EL (cell line): ENCODE results near the gene ATP13A1.
A peak's percentile ranks its signal among the peaks of the same experiment; 100 is the strongest.

Source experiments
- DNase-seq: peaks from one replicate; pipeline ENCODE4 v3.0.0-alpha.2; 2016

Gene ATP13A1

GRCh38 chr19:19662344-19662743 is 1.1 kb downstream of the ATP13A1 start:
- DNase-seq = no peak

GRCh38 chr19:19661675-19662251 is 1.7 kb downstream of the ATP13A1 start:
- DNase-seq = no peak

- no peak for DNase-seq
Measured at GRCh38 chr19:19661141-19661674, 2.3 kb downstream of the ATP13A1 start.

- no peak for DNase-seq
Measured at GRCh38 chr19:19659646-19660245, 3.7 kb downstream of the ATP13A1 start.

- no peak for DNase-seq
Measured at GRCh38 chr19:19657397-19657783, 6.1 kb downstream of the ATP13A1 start.

- no peak for DNase-seq
Measured at GRCh38 chr19:19656451-19657396, 6.8 kb downstream of the ATP13A1 start.

GRCh38 chr19:19655641-19656343 is 7.7 kb downstream of the ATP13A1 start:
- no peak for DNase-seq

- no peak for DNase-seq
Measured at GRCh38 chr19:19655051-19655594, 8.4 kb downstream of the ATP13A1 start.

GRCh38 chr19:19654441-19654840 is 9.0 kb downstream of the ATP13A1 start:
- DNase-seq = no peak

- no peak for DNase-seq
Measured at GRCh38 chr19:19653597-19654147, 9.8 kb downstream of the ATP13A1 start.

- DNase-seq = peak; percentile 42
Measured at GRCh38 chr19:19652482-19653295, 10.8 kb downstream of the ATP13A1 start.

GRCh38 chr19:19651076-19651475 is 12.4 kb downstream of the ATP13A1 start:
- DNase-seq = no peak

- no peak for DNase-seq
Measured at GRCh38 chr19:19650331-19650730, 13.1 kb downstream of the ATP13A1 start.

- no peak for DNase-seq
Measured at GRCh38 chr19:19649580-19649995, 13.9 kb downstream of the ATP13A1 start.

GRCh38 chr19:19649155-19649554 is 14.3 kb downstream of the ATP13A1 start:
- DNase-seq = no peak

GRCh38 chr19:19647037-19647835 is 16.2 kb downstream of the ATP13A1 start:
- DNase-seq = no peak

- DNase-seq = no peak
Measured at GRCh38 chr19:19645233-19645870, 18.1 kb downstream of the ATP13A1 start.

GRCh38 chr19:19644054-19644388 is 19.5 kb downstream of the ATP13A1 start:
- DNase-seq = no peak

GRCh38 chr19:19643158-19644053 is 20.1 kb downstream of the ATP13A1 start, which contains the start of gene GMIP:
Gene GMIP (minus strand): TSS chr19:19643657. CDS start chr19:19643529, 128 bp downstream.
- peak; percentile 61 for DNase-seq
